Tibial nerve (tissue), 4 donors: Measurements from ENCODE around the gene MANBA. TPM values are rescaled to one million over a fixed set of nuclear protein-coding genes. Genes with fewer than 3 reads are reported as not detected.
"Not testable (repeated sequence)": the region's sequence is repeated elsewhere in the genome, so short reads cannot be mapped to it uniquely, and the experiment has no call there.

Experiments
- DNase-seq, 2 donors: peaks; one replicate each; pipeline ENCODE4 v3.0.0-alpha.2; 2019; ENCODE audit warnings: low spot score in 2 of 2
- H3K27ac ChIP-seq, 4 donors: fragments of 200-600 bp; sonication (generic) in 3 of 4; one replicate each; pipeline ENCODE4 v1.5.1; 2017 to 2019; ENCODE audit warnings: mild to moderate bottlenecking in 1 of 4
- H3K27me3 ChIP-seq, 2 donors: fragments of 200-600 bp; sonication (generic) in 1 of 2; one replicate each; pipeline versions ENCODE4 v1.5.1 to v1.6.0; 2017 to 2019
- H3K36me3 ChIP-seq, 3 donors: fragments of 200-600 bp; sonication (generic); one replicate each; pipeline ENCODE4 v1.5.1; 2018 to 2019
- H3K4me1 ChIP-seq, 4 donors: fragments of 200-600 bp; sonication (generic) in 3 of 4; one replicate each; pipeline ENCODE4 v1.5.1; 2017 to 2019
- H3K4me3 ChIP-seq, 4 donors: fragments of 200-600 bp; sonication (generic) in 3 of 4; one replicate each; pipeline ENCODE4 v1.5.1; 2017 to 2019; ENCODE audit warnings: mild to moderate bottlenecking in 1 of 4, moderate library complexity in 1 of 4
- H3K9me3 ChIP-seq, 4 donors: fragments of 200-600 bp; sonication (generic) in 3 of 4; one replicate each; pipeline ENCODE4 v1.5.1; 2017 to 2019
- CTCF ChIP-seq, 5 experiments: fragments of 200-600 bp in 3 of 5; fragments of 450-650 bp in 2 of 5; sonication (generic) in 3 of 5; IDR thresholded peaks; one replicate each; pipeline ENCODE4 v1.5.1; 2016 to 2019; ENCODE audit warnings: antibody characterized with exemption in 5 of 5, mild to moderate bottlenecking in 3 of 5, moderate library complexity in 2 of 5
- EP300 ChIP-seq, 2 donors: sonication (generic); formaldehyde crosslinking; IDR thresholded peaks; one replicate each; pipeline ENCODE4 v1.6.1; 2017; ENCODE audit warnings: antibody characterized with exemption in 2 of 2, mild to moderate bottlenecking in 1 of 2
- POLR2A ChIP-seq, 2 donors: fragments of 450-650 bp; IDR thresholded peaks; one replicate each; pipeline ENCODE4 v1.6.1; 2017; ENCODE audit warnings: antibody characterized with exemption in 2 of 2, mild to moderate bottlenecking in 2 of 2, moderate library complexity in 2 of 2
- WGBS, 2 donors: methylation state at CpG; one replicate each; pipeline ENCODE4 v1.1.5; 2018; 5-methylcytosine and 5-hydroxymethylcytosine counted together
- total RNA-seq, 4 donors: library from RNA; depleted of rRNA; stranded (reverse); fragments of >200 nt; gene quantifications; one replicate each; pipeline ENCODE4 v1.1.0, GENCODE V29; 2016

The MANBA gene
- total RNA-seq, 4 donors from 2014 or later, result 26.1 to 38.1 (median 31.9) TPM

- Histone ChIP-seq H3K4me1 (peaks cover 0 to 29% (median 0%) of the 10 kb centered on the region in 4 donors), H3K27me3 (no peaks in the 10 kb centered on the region), H3K4me3 (no peak overlapping the region), H3K9me3 (peaks cover 0 to 8% (median 0%) of the 10 kb centered on the region in 4 donors), H3K27ac (peak overlapping the region in 1 of 4 donors; percentile 41), H3K36me3 (no peaks in the 10 kb centered on the region)
- DNase-seq, result no peak
- 92 to 93% methylated on average over 11 of the region's 11 CpGs for WGBS, 2 donors
- TF ChIP-seq CTCF (IDR thresholded peaks at IDR 0.05), result no peak
- TF ChIP-seq POLR2A (IDR thresholded peaks at IDR 0.05), result no peak
- no peak for TF ChIP-seq EP300 (IDR thresholded peaks at IDR 0.05)
Observed at GRCh38 chr4:102758241-102759160, 2.3 kb downstream of the MANBA start.

GRCh38 chr4:102757681-102758080 lies 3.1 kb downstream of the MANBA start:
- Histone ChIP-seq H3K9me3 (peaks cover 0 to 8% (median 0%) of the 10 kb centered on the region in 4 donors), H3K36me3 (no peaks in the 10 kb centered on the region), H3K4me1 (peaks cover 0 to 29% (median 0%) of the 10 kb centered on the region in 4 donors), H3K27me3 (no peaks in the 10 kb centered on the region), H3K27ac (no peak overlapping the region), H3K4me3 (no peak overlapping the region)
- 58 to 59% methylated on average over 1 of the region's 1 CpG for WGBS, 2 donors
- no peak for DNase-seq
- TF ChIP-seq POLR2A (IDR thresholded peaks at IDR 0.05), result no peak
- TF ChIP-seq CTCF (IDR thresholded peaks at IDR 0.05), result no peak
- no peak for TF ChIP-seq EP300 (IDR thresholded peaks at IDR 0.05)

- Histone ChIP-seq H3K4me3 (no peak overlapping the region), H3K9me3 (peaks cover 0 to 8% (median 0%) of the 10 kb centered on the region in 4 donors), H3K27ac (no peak overlapping the region), H3K36me3 (peaks cover 0 to 14% (median 0%) of the 10 kb centered on the region in 3 donors), H3K27me3 (no peaks in the 10 kb centered on the region), H3K4me1 (peaks cover 0 to 9% (median 0%) of the 10 kb centered on the region in 4 donors)
- DNase-seq, result no peak
- WGBS, 2 donors, result 85 to 87% methylated on average over 2 of the region's 2 CpGs
- no peak for TF ChIP-seq EP300 (IDR thresholded peaks at IDR 0.05)
Observed at GRCh38 chr4:102754044-102754443, 6.7 kb downstream of the MANBA start.

GRCh38 chr4:102751941-102752340 lies 8.8 kb downstream of the MANBA start:
- 77 to 86% methylated on average over 4 of the region's 4 CpGs for WGBS, 2 donors
- no peak overlapping the region for H3K4me3 ChIP-seq
- no peak for TF ChIP-seq EP300 (IDR thresholded peaks at IDR 0.05)
- no peak for TF ChIP-seq POLR2A (IDR thresholded peaks at IDR 0.05)
- TF ChIP-seq CTCF (IDR thresholded peaks at IDR 0.05), result no peak
- no peak for DNase-seq
- H3K36me3 ChIP-seq, result peaks cover 0 to 14% (median 0%) of the 10 kb centered on the region in 3 donors
- H3K27ac ChIP-seq, result no peak overlapping the region
- no peaks in the 10 kb centered on the region for H3K4me1 ChIP-seq
- H3K9me3 ChIP-seq, result peaks cover 0 to 8% (median 0%) of the 10 kb centered on the region in 4 donors
- no peaks in the 10 kb centered on the region for H3K27me3 ChIP-seq

GRCh38 chr4:102743352-102743751 lies 17.4 kb downstream of the MANBA start:
- not testable (repeated sequence) for H3K27ac ChIP-seq, H3K4me1 ChIP-seq, H3K4me3 ChIP-seq, H3K27me3 ChIP-seq, DNase-seq
- peaks cover 0 to 26% (median 0%) of the 10 kb centered on the region in 3 donors for H3K36me3 ChIP-seq
- 69 to 77% methylated on average over 4 of the region's 4 CpGs for WGBS, 2 donors
- H3K9me3 ChIP-seq, result peaks cover 0 to 15% (median 0%) of the 10 kb centered on the region in 4 donors

- 88 to 89% methylated on average over 2 of the region's 2 CpGs for WGBS, 2 donors
- not testable (repeated sequence) for H3K4me3 ChIP-seq
- peaks cover 0 to 25% (median 0%) of the 10 kb centered on the region in 3 donors for H3K36me3 ChIP-seq
Observed at GRCh38 chr4:102738802-102739201, 22.0 kb downstream of the MANBA start.

More at GRCh38 chr4:102738802-102739201, 22.0 kb downstream of the MANBA start:
- H3K27me3 ChIP-seq, H3K27ac ChIP-seq, H3K4me1 ChIP-seq, DNase-seq: not testable (repeated sequence)
- peaks cover 0 to 16% (median 0%) of the 10 kb centered on the region in 4 donors for H3K9me3 ChIP-seq
